ENCODE data around the gene NDUFAB1.

DNA sequence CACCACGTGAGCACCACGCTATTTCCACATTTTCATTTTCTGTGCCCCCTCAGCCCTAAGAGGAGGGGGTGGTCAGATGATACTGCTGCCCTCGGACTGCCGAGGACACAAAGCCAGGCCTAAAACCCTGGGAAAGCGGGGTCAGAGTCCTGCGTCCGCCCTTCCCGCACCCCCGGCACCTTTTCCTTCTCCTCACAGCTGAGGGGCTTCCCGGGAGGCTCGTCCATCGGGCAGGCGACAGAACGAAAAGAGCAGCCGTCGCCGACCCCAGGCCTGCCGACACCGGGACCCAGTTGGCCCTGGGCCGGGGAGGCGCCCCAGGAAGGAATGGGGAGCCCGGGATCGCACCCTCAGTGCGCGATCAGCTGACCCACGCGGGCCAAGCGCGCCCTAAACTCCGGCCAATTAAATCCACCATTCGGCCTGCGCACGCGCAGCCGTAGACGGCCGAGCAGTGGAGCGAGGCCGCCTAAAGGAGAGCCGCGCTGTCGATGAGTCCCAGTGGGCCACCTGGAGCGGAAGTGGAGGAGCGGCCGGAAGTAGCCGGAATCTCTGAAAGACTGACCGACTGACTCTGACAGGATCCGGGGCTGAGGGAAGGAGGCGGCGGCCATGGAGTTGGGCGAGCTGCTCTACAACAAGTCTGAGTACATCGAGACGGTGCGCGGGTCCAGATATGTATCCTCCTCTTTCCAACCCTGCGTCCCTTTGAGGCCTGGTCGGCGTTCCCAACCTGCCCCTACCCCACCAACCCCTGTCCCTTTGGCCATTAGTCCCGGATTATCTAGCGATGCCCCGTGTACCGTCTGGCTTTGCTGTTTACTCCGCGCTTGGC is 45.0 kb upstream of the NDUFAB1 start, which contains the start of the genes DCTN5 and PALB2:
- peak in 1 of 3 experiments; percentile 8 for TF ChIP-seq CTCF (IDR thresholded peaks at IDR 0.05)
- no peak for TF ChIP-seq POLR2A (IDR thresholded peaks at IDR 0.05)
